Tibial nerve (tissue), 4 donors: ENCODE data around the gene WDR74. TPM values are rescaled to one million over a fixed set of nuclear protein-coding genes. Genes with fewer than 3 reads are reported as not detected.
A peak's percentile ranks its signal among the peaks of the same experiment; 100 is the strongest.

ENCODE experiments used
- DNase-seq, 2 donors: peaks; one replicate each; pipeline ENCODE4 v3.0.0-alpha.2; 2019; ENCODE audit warnings: low spot score in 2 of 2
- H3K27ac ChIP-seq, 4 donors: fragments of 200-600 bp; sonication (generic) in 3 of 4; one replicate each; pipeline ENCODE4 v1.5.1; 2017 to 2019; ENCODE audit warnings: mild to moderate bottlenecking in 1 of 4
- H3K27me3 ChIP-seq, 2 donors: fragments of 200-600 bp; sonication (generic) in 1 of 2; one replicate each; pipeline versions ENCODE4 v1.5.1 to v1.6.0; 2017 to 2019
- H3K36me3 ChIP-seq, 3 donors: fragments of 200-600 bp; sonication (generic); one replicate each; pipeline ENCODE4 v1.5.1; 2018 to 2019
- H3K4me1 ChIP-seq, 4 donors: fragments of 200-600 bp; sonication (generic) in 3 of 4; one replicate each; pipeline ENCODE4 v1.5.1; 2017 to 2019
- H3K4me3 ChIP-seq, 4 donors: fragments of 200-600 bp; sonication (generic) in 3 of 4; one replicate each; pipeline ENCODE4 v1.5.1; 2017 to 2019; ENCODE audit warnings: mild to moderate bottlenecking in 1 of 4, moderate library complexity in 1 of 4
- H3K9me3 ChIP-seq, 4 donors: fragments of 200-600 bp; sonication (generic) in 3 of 4; one replicate each; pipeline ENCODE4 v1.5.1; 2017 to 2019
- EP300 ChIP-seq, 2 donors: sonication (generic); formaldehyde crosslinking; IDR thresholded peaks; one replicate each; pipeline ENCODE4 v1.6.1; 2017; ENCODE audit warnings: antibody characterized with exemption in 2 of 2, mild to moderate bottlenecking in 1 of 2
- POLR2A ChIP-seq, 2 donors: fragments of 450-650 bp; IDR thresholded peaks; one replicate each; pipeline ENCODE4 v1.6.1; 2017; ENCODE audit warnings: antibody characterized with exemption in 2 of 2, mild to moderate bottlenecking in 2 of 2, moderate library complexity in 2 of 2
- WGBS, 2 donors: methylation state at CpG; one replicate each; pipeline ENCODE4 v1.1.5; 2018; 5-methylcytosine and 5-hydroxymethylcytosine counted together
- total RNA-seq, 4 donors: library from RNA; depleted of rRNA; stranded (reverse); fragments of >200 nt; gene quantifications; one replicate each; pipeline ENCODE4 v1.1.0, GENCODE V29; 2016
- TF ChIP-seq, protein P1 (sequence below), 5 experiments: fragments of 200-600 bp in 3 of 5; fragments of 450-650 bp in 2 of 5; sonication (generic) in 3 of 5; IDR thresholded peaks; one replicate each; pipeline ENCODE4 v1.5.1; 2016 to 2019; ENCODE audit warnings: antibody characterized with exemption in 5 of 5, mild to moderate bottlenecking in 3 of 5, moderate library complexity in 2 of 5

WDR74 gene
- total RNA-seq, 4 donors from 2014 or later, result 31.7 to 75.0 (median 48.0) TPM

DNA sequence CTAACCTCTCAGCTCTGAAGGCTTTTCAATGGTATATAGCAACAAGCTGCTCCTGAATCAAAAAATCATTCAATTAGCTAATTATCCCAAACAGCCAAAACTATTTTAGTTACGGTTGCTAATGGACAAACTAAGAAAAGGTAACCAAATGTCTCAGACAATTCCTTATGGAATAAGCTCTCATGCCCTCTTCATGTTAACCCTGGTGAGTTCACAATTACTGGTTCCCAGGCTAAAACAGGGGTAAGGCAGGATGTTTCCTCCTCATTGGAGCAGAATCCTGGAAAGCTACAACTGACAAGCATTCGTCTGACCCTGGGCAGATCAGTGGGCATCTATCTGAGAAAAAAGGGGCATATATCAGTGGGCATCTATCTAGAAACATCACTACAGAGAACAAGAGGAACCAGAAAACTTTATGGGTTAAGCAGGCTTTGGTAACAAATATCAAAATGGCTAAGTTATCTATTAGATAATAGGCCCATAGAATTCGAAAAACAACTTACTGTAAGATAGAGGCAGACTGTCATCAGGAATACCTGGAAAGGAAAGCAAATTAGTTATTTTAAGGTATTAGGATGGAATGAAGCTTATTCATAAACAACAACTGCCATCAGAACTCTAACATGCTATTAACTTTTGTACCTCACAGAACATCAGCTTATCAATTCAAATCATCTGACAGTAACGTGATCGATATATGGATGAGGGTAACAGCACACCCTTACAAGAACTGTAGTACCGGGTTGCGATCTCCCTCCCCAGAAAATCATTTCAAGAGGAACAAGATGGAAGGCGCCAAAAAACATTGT lies 14.8 kb upstream of the WDR74 start:
- Histone ChIP-seq H3K4me1 (peaks cover 3 to 38% (median 20%) of the 10 kb centered on the region in 4 donors), H3K4me3 (peak overlapping the region; percentile 56 to 80 (median 73)), H3K27me3 (no peaks in the 10 kb centered on the region), H3K9me3 (no peaks in the 10 kb centered on the region), H3K27ac (peak overlapping the region in 3 of 4 donors; percentile 40 to 84 (median 72)), H3K36me3 (peaks cover 0 to 33% (median 4%) of the 10 kb centered on the region in 3 donors)
- TF ChIP-seq, protein P1, sequence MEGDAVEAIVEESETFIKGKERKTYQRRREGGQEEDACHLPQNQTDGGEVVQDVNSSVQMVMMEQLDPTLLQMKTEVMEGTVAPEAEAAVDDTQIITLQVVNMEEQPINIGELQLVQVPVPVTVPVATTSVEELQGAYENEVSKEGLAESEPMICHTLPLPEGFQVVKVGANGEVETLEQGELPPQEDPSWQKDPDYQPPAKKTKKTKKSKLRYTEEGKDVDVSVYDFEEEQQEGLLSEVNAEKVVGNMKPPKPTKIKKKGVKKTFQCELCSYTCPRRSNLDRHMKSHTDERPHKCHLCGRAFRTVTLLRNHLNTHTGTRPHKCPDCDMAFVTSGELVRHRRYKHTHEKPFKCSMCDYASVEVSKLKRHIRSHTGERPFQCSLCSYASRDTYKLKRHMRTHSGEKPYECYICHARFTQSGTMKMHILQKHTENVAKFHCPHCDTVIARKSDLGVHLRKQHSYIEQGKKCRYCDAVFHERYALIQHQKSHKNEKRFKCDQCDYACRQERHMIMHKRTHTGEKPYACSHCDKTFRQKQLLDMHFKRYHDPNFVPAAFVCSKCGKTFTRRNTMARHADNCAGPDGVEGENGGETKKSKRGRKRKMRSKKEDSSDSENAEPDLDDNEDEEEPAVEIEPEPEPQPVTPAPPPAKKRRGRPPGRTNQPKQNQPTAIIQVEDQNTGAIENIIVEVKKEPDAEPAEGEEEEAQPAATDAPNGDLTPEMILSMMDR (IDR thresholded peaks at IDR 0.05), result no peak
- TF ChIP-seq POLR2A (IDR thresholded peaks at IDR 0.05) (no peak), EP300 (IDR thresholded peaks at IDR 0.05) (no peak)
- 11 to 15% methylated on average over 8 of the region's 8 CpGs for WGBS, 2 donors
- no peak for DNase-seq

DNA sequence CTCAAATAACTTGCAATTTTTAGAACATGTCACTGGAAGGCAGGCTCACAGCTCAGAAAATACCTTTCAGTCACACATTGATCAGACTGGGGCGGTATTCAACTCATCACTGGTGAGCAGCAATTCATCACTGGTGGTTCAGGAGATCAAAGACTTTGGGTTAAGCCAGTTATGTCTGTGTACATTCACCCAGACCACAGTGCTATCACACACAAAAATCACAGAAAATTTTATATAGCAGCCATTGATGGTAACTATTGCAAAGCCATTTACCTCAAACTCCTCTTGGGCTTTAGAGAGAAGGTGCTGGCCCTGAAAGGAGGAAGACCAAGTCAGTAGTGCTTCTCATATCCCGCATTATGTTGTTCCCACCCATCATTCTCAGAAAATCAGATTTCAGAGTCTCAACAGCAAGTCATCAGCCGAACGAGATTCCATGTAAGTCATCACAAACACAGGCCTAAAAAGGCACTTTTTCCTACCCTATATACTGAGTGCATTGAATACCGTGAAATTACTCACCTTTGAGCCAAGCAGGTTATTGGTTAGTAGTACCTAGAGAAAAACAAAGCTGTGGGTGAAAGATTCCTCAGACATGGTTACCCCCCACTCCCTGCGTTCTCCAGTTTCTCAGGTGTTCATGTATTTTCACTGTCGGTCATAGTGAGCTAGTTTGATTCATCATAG lies 14.0 kb upstream of the WDR74 start:
- Histone ChIP-seq H3K4me1 (peaks cover 3 to 38% (median 20%) of the 10 kb centered on the region in 4 donors), H3K27me3 (no peaks in the 10 kb centered on the region), H3K4me3 (no peak overlapping the region), H3K36me3 (peaks cover 0 to 33% (median 4%) of the 10 kb centered on the region in 3 donors), H3K27ac (peak overlapping the region in 1 of 4 donors; percentile 84), H3K9me3 (no peaks in the 10 kb centered on the region)
- DNase-seq, result no peak
- TF ChIP-seq, protein P1 (IDR thresholded peaks at IDR 0.05), result no peak
- TF ChIP-seq EP300 (IDR thresholded peaks at IDR 0.05) (no peak), POLR2A (IDR thresholded peaks at IDR 0.05) (no peak)
- WGBS, 2 donors, result 63% methylated on average over 7 of the region's 7 CpGs

DNA sequence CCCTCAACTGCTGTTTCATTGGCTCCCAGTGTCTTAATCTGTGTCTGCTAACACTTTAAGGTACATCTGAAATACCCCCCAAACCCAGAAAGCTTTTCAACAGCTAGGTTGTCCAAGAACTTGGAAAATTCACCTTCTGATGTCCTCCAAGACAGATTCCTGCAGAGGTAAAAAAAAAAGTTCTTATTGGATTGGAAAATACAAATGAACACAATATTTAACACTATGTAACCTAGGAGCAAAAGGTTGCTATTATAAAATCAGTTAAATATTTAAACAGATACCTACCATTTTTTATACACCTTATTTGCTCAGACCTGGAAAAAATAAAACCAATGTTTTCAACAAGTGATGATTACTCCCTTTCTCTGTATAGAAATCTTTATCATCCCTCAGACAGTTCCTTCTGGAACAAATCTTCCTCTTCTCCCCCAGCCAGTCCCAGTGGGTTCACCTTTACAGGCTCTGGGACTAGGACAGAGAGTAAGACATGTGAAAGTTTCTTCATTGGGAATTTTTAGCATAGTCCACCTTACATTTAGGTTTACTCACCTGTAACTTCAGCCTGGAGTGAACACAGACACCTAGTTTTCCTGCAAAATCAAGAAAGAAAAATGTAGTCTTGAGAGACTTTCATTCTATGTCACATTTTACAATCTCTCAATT lies 13.3 kb upstream of the WDR74 start:
- H3K4me1 ChIP-seq, result peaks cover 3 to 38% (median 20%) of the 10 kb centered on the region in 4 donors
- H3K27ac ChIP-seq, result no peak overlapping the region
- TF ChIP-seq, protein P1 (IDR thresholded peaks at IDR 0.05), result no peak
- no peak for TF ChIP-seq EP300 (IDR thresholded peaks at IDR 0.05)
- no peak for TF ChIP-seq POLR2A (IDR thresholded peaks at IDR 0.05)

DNA sequence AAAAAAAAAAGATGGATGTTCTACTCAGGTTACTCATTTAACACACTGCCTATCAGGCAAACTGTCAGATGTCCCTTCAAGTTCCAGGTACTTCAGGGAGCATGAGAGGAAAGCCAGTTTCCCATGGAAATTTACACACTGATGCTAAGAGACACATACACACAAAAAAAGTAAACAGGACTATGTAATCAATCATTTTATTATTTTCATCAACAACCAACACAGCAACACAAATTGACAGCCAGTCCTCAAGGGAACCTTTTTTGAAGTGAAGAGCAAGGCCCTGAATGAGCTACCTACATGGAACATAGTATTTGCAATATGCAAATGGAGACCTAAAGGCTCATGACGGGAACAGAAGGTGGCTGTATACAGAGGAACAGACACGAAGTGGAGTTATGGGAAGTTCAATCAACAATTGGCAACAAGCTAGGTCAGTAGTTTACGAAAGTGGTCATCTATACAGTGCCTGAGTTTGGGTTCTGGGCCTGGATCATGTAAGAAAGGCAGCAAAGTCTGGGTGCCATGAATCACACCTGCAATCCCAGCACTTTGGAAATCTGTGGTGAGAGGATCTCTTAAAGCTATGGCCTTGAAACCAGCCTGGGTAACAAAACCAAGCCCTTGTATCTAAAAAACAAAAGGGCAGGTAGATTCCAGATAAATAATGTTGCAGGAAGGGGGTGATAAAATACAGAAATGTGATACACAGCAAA lies 12.6 kb upstream of the WDR74 start:
- 34 to 44% methylated on average over 3 of the region's 3 CpGs for WGBS, 2 donors

More for the DNA sequence above, 13.3 kb upstream of the WDR74 start:
- Histone ChIP-seq H3K27me3 (no peaks in the 10 kb centered on the region), H3K4me3 (no peak overlapping the region), H3K9me3 (no peaks in the 10 kb centered on the region), H3K36me3 (peaks cover 0 to 33% (median 4%) of the 10 kb centered on the region in 3 donors)
- no peak for DNase-seq

More for the DNA sequence above, 12.6 kb upstream of the WDR74 start:
- Histone ChIP-seq H3K4me1 (peaks cover 3 to 35% (median 18%) of the 10 kb centered on the region in 4 donors), H3K4me3 (no peak overlapping the region), H3K27ac (no peak overlapping the region), H3K9me3 (no peaks in the 10 kb centered on the region), H3K36me3 (peaks cover 0 to 33% (median 4%) of the 10 kb centered on the region in 3 donors), H3K27me3 (no peaks in the 10 kb centered on the region)
- no peak for DNase-seq
- no peak for TF ChIP-seq EP300 (IDR thresholded peaks at IDR 0.05)
- TF ChIP-seq, protein P1 (IDR thresholded peaks at IDR 0.05), result no peak
